Measurements from ENCODE around the gene STXBP6.

STXBP6 gene

GRCh38 chr14:25049568-25050268 lies at the start of gene STXBP6:
TSS of gene STXBP6 (minus strand) at chr14:25050147. CDS start at chr14:24974818, 75,329 bp downstream.
- DNase-seq, result peak; percentile 79

GRCh38 chr14:25097120-25097519 lies 47.2 kb upstream of the STXBP6 start:
- no peak for DNase-seq

- DNase-seq, result no peak
Observed at GRCh38 chr14:25095736-25096437, 45.9 kb upstream of the STXBP6 start.

GRCh38 chr14:25094171-25094907 lies 44.4 kb upstream of the STXBP6 start:
- DNase-seq, result no peak

GRCh38 chr14:25092258-25092740 lies 42.4 kb upstream of the STXBP6 start:
- no peak for DNase-seq

- peak; percentile 59 for DNase-seq
Observed at GRCh38 chr14:25090716-25091454, 40.9 kb upstream of the STXBP6 start.

GRCh38 chr14:25090256-25090655 lies 40.3 kb upstream of the STXBP6 start:
- DNase-seq, result no peak

- no peak for DNase-seq
Observed at GRCh38 chr14:25089496-25089895, 39.5 kb upstream of the STXBP6 start.

GRCh38 chr14:25086821-25087396 lies 37.0 kb upstream of the STXBP6 start:
- DNase-seq, result no peak

- DNase-seq, result no peak
Observed at GRCh38 chr14:25086081-25086480, 36.1 kb upstream of the STXBP6 start.

- no peak for DNase-seq
Observed at GRCh38 chr14:25080682-25081081, 30.7 kb upstream of the STXBP6 start.

GRCh38 chr14:25079311-25079710 lies 29.4 kb upstream of the STXBP6 start:
- DNase-seq, result no peak

GRCh38 chr14:25074099-25074685 lies 24.2 kb upstream of the STXBP6 start:
- DNase-seq, result no peak

GRCh38 chr14:25069879-25070278 lies 19.9 kb upstream of the STXBP6 start:
- no peak for DNase-seq

GRCh38 chr14:25067600-25067999 lies 17.7 kb upstream of the STXBP6 start:
- no peak for DNase-seq

- DNase-seq, result no peak
Observed at GRCh38 chr14:25062022-25062321, 12.0 kb upstream of the STXBP6 start.

- peak; percentile 32 for DNase-seq
Observed at GRCh38 chr14:25056688-25057078, 6.7 kb upstream of the STXBP6 start.

- DNase-seq, result peak; percentile 81
Observed at GRCh38 chr14:25055992-25056687, 6.2 kb upstream of the STXBP6 start.

- no peak for DNase-seq
Observed at GRCh38 chr14:25055005-25055404, 5.1 kb upstream of the STXBP6 start.

- no peak for DNase-seq
Observed at GRCh38 chr14:25053585-25053984, 3.6 kb upstream of the STXBP6 start.

- no peak for DNase-seq
Observed at GRCh38 chr14:25052921-25053320, 3.0 kb upstream of the STXBP6 start.

GRCh38 chr14:25052385-25052784 lies 2.4 kb upstream of the STXBP6 start:
- no peak for DNase-seq

Measured in HCEC 1CT (cell line).